ENCODE measurements around the gene MIPOL1.

GRCh38 chr14:37213016-37213415, 15.3 kb downstream of the MIPOL1 start:
- TF ChIP-seq GATA2 (IDR thresholded peaks at IDR 0.05; ENCODE audit: low read depth, low read length) (no peak), GATA3 (IDR thresholded peaks at IDR 0.05; ENCODE audit: low read depth, low read length) (no peak)
